MM.1S (cell line): ENCODE measurements around the gene MYO1E.

Experiments used
- DNase-seq: peaks from one replicate; pipeline ENCODE4 v3.0.0-alpha.2; 2015
- H2AFZ ChIP-seq: fragments of 300-600 bp; sonication (generic); 2 replicates; pipeline ENCODE4 v1.6.0; 2016; ENCODE audit warnings: antibody characterized with exemption, low read length
- H3F3A ChIP-seq: fragments of 300-600 bp; sonication (generic); 2 replicates; pipeline ENCODE4 v1.6.1; 2016; ENCODE audit warnings: mild to moderate bottlenecking, antibody characterized with exemption, low read length, moderate library complexity, mixed read lengths; ENCODE audit not compliant: insufficient read depth
- H3K27ac ChIP-seq: fragments of 300-600 bp; sonication (generic); 2 replicates; pipeline ENCODE4 v1.5.1; 2016; ENCODE audit warnings: mild to moderate bottlenecking, low read length
- H3K27me3 ChIP-seq: fragments of 300-600 bp; sonication (generic); replicated peaks from 2 replicates; pipeline ENCODE4 v1.6.0; 2016; ENCODE audit warnings: low read length; ENCODE audit not compliant: insufficient read depth
- H3K36me3 ChIP-seq: fragments of 300-600 bp; sonication (generic); replicated peaks from 2 replicates; pipeline ENCODE4 v1.6.1; 2016; ENCODE audit warnings: mild to moderate bottlenecking, low read length, mixed read lengths; ENCODE audit not compliant: insufficient read depth
- H3K4me1 ChIP-seq: fragments of 300-600 bp; sonication (generic); 2 replicates; pipeline ENCODE4 v1.6.1; 2016; ENCODE audit warnings: low read length, mixed read lengths
- H3K4me2 ChIP-seq: fragments of 300-600 bp; sonication (generic); 2 replicates; pipeline ENCODE4 v1.6.0; 2016; ENCODE audit warnings: low read depth, low read length
- H3K4me3 ChIP-seq: fragments of 300-600 bp; sonication (generic); 2 replicates; pipeline ENCODE4 v1.5.1; 2016; ENCODE audit warnings: low read length, mixed read lengths
- H3K79me2 ChIP-seq: fragments of 300-600 bp; sonication (generic); 2 replicates; pipeline ENCODE4 v1.6.1; 2016; ENCODE audit warnings: mixed run types, low read length, mixed read lengths
- H3K9ac ChIP-seq: fragments of 300-600 bp; sonication (generic); 2 replicates; pipeline ENCODE4 v1.6.1; 2016; ENCODE audit warnings: low read length, mixed read lengths
- H3K9me2 ChIP-seq: fragments of 300-600 bp; sonication (generic); replicated peaks from 2 replicates; pipeline ENCODE4 v1.6.1; 2016; ENCODE audit warnings: mild to moderate bottlenecking, low read length, mixed read lengths; ENCODE audit not compliant: insufficient read depth
- H3K9me3 ChIP-seq: fragments of 300-600 bp; sonication (generic); replicated peaks from 2 replicates; pipeline ENCODE4 v1.6.1; 2016; ENCODE audit warnings: mild to moderate bottlenecking, low read length, mixed read lengths; ENCODE audit not compliant: insufficient read depth
- H4K20me1 ChIP-seq: fragments of 300-600 bp; sonication (generic); 2 replicates; pipeline ENCODE4 v1.6.1; 2016; ENCODE audit warnings: mild to moderate bottlenecking, low read length, moderate library complexity, mixed read lengths; ENCODE audit not compliant: insufficient read depth
- CTCF ChIP-seq: fragments of 300-600 bp; sonication (generic); IDR thresholded peaks from 2 replicates; pipeline ENCODE4 v1.5.1; 2016; ENCODE audit warnings: antibody characterized with exemption, low read length, mixed read lengths
- EZH2 ChIP-seq: fragments of 300-600 bp; sonication (generic); optimal IDR thresholded peaks from 2 replicates; pipeline ENCODE3; 2017; ENCODE audit warnings: low read depth, mild to moderate bottlenecking, antibody characterized with exemption, low read length, mixed read lengths
- EZH2phosphoT487 ChIP-seq: fragments of 300-600 bp; sonication (generic); IDR thresholded peaks from 2 replicates; pipeline ENCODE4 v1.6.1; 2018; ENCODE audit warnings: antibody characterized with exemption, low read length

Gene MYO1E

GRCh38 chr15:59104602-59104911 is 268.1 kb downstream of the MYO1E start:
- Histone ChIP-seq H2AFZ (peak overlapping the region; percentile 82), H3K4me1 (no peaks in the 10 kb centered on the region; the same call in 1 of the 2 replicates), H3K9me2 (no peaks in the 10 kb centered on the region), H4K20me1 (no peaks in the 10 kb centered on the region), H3K36me3 (peaks cover 15% of the 10 kb centered on the region), H3K9me3 (no peaks in the 10 kb centered on the region), H3K4me2 (peak overlapping the region; percentile 80), H3K9ac (peak overlapping the region; percentile 78; the same call in 1 of the 2 replicates), H3F3A (peaks cover 6% of the 10 kb centered on the region; the same call in 1 of the 2 replicates), H3K4me3 (peak overlapping the region; percentile 95), H3K27me3 (no peaks in the 10 kb centered on the region), H3K79me2 (peaks cover 41% of the 10 kb centered on the region), H3K27ac (peak overlapping the region; percentile 66; the same call in 1 of the 2 replicates)
- DNase-seq = no peak
- no peak for TF ChIP-seq EZH2phosphoT487
- no peak for TF ChIP-seq CTCF
- TF ChIP-seq EZH2 = no peak

- no peaks in the 10 kb centered on the region for H4K20me1 ChIP-seq
- H3K27ac ChIP-seq = no peak overlapping the region
- H3K4me2 ChIP-seq = no peak overlapping the region
- H3F3A ChIP-seq = no peaks in the 10 kb centered on the region
- H2AFZ ChIP-seq = no peak overlapping the region
- no peaks in the 10 kb centered on the region for H3K9me2 ChIP-seq
- TF ChIP-seq CTCF (no peak), EZH2phosphoT487 (no peak), EZH2 (no peak)
- no peak overlapping the region for H3K9ac ChIP-seq
- no peak overlapping the region for H3K4me3 ChIP-seq
- H3K4me1 ChIP-seq = no peaks in the 10 kb centered on the region
- H3K36me3 ChIP-seq = peaks cover 7% of the 10 kb centered on the region; the same call in 1 of the 2 replicates
- H3K27me3 ChIP-seq = no peaks in the 10 kb centered on the region
- DNase-seq = no peak
- H3K9me3 ChIP-seq = no peaks in the 10 kb centered on the region
- no peaks in the 10 kb centered on the region for H3K79me2 ChIP-seq
Measured at GRCh38 chr15:59099162-59099685, 273.4 kb downstream of the MYO1E start.

- Histone ChIP-seq H3K79me2 (no peaks in the 10 kb centered on the region), H3K27ac (no peak overlapping the region), H3K36me3 (peaks cover 7% of the 10 kb centered on the region; the same call in 1 of the 2 replicates), H3K4me3 (no peak overlapping the region), H2AFZ (no peak overlapping the region), H3K9me2 (no peaks in the 10 kb centered on the region), H3K27me3 (no peaks in the 10 kb centered on the region), H4K20me1 (no peaks in the 10 kb centered on the region), H3F3A (no peaks in the 10 kb centered on the region), H3K9me3 (no peaks in the 10 kb centered on the region), H3K4me1 (no peaks in the 10 kb centered on the region), H3K4me2 (no peak overlapping the region), H3K9ac (no peak overlapping the region)
- TF ChIP-seq EZH2phosphoT487 (no peak), EZH2 (no peak), CTCF (no peak)
- DNase-seq = no peak
Measured at GRCh38 chr15:59096429-59096828, 276.2 kb downstream of the MYO1E start.
